MM.1S (cell line): ENCODE measurements around the gene RYR2.

Experiments used
- DNase-seq: peaks from one replicate; pipeline ENCODE4 v3.0.0-alpha.2; 2015
- H2AFZ ChIP-seq: fragments of 300-600 bp; sonication (generic); 2 replicates; pipeline ENCODE4 v1.6.0; 2016; ENCODE audit warnings: antibody characterized with exemption, low read length
- H3F3A ChIP-seq: fragments of 300-600 bp; sonication (generic); 2 replicates; pipeline ENCODE4 v1.6.1; 2016; ENCODE audit warnings: mild to moderate bottlenecking, antibody characterized with exemption, low read length, moderate library complexity, mixed read lengths; ENCODE audit not compliant: insufficient read depth
- H3K27ac ChIP-seq: fragments of 300-600 bp; sonication (generic); 2 replicates; pipeline ENCODE4 v1.5.1; 2016; ENCODE audit warnings: mild to moderate bottlenecking, low read length
- H3K27me3 ChIP-seq: fragments of 300-600 bp; sonication (generic); replicated peaks from 2 replicates; pipeline ENCODE4 v1.6.0; 2016; ENCODE audit warnings: low read length; ENCODE audit not compliant: insufficient read depth
- H3K36me3 ChIP-seq: fragments of 300-600 bp; sonication (generic); replicated peaks from 2 replicates; pipeline ENCODE4 v1.6.1; 2016; ENCODE audit warnings: mild to moderate bottlenecking, low read length, mixed read lengths; ENCODE audit not compliant: insufficient read depth
- H3K4me1 ChIP-seq: fragments of 300-600 bp; sonication (generic); 2 replicates; pipeline ENCODE4 v1.6.1; 2016; ENCODE audit warnings: low read length, mixed read lengths
- H3K4me2 ChIP-seq: fragments of 300-600 bp; sonication (generic); 2 replicates; pipeline ENCODE4 v1.6.0; 2016; ENCODE audit warnings: low read depth, low read length
- H3K4me3 ChIP-seq: fragments of 300-600 bp; sonication (generic); 2 replicates; pipeline ENCODE4 v1.5.1; 2016; ENCODE audit warnings: low read length, mixed read lengths
- H3K79me2 ChIP-seq: fragments of 300-600 bp; sonication (generic); 2 replicates; pipeline ENCODE4 v1.6.1; 2016; ENCODE audit warnings: mixed run types, low read length, mixed read lengths
- H3K9ac ChIP-seq: fragments of 300-600 bp; sonication (generic); 2 replicates; pipeline ENCODE4 v1.6.1; 2016; ENCODE audit warnings: low read length, mixed read lengths
- H3K9me2 ChIP-seq: fragments of 300-600 bp; sonication (generic); replicated peaks from 2 replicates; pipeline ENCODE4 v1.6.1; 2016; ENCODE audit warnings: mild to moderate bottlenecking, low read length, mixed read lengths; ENCODE audit not compliant: insufficient read depth
- H3K9me3 ChIP-seq: fragments of 300-600 bp; sonication (generic); replicated peaks from 2 replicates; pipeline ENCODE4 v1.6.1; 2016; ENCODE audit warnings: mild to moderate bottlenecking, low read length, mixed read lengths; ENCODE audit not compliant: insufficient read depth
- H4K20me1 ChIP-seq: fragments of 300-600 bp; sonication (generic); 2 replicates; pipeline ENCODE4 v1.6.1; 2016; ENCODE audit warnings: mild to moderate bottlenecking, low read length, moderate library complexity, mixed read lengths; ENCODE audit not compliant: insufficient read depth
- EZH2 ChIP-seq: fragments of 300-600 bp; sonication (generic); optimal IDR thresholded peaks from 2 replicates; pipeline ENCODE3; 2017; ENCODE audit warnings: low read depth, mild to moderate bottlenecking, antibody characterized with exemption, low read length, mixed read lengths
- EZH2phosphoT487 ChIP-seq: fragments of 300-600 bp; sonication (generic); IDR thresholded peaks from 2 replicates; pipeline ENCODE4 v1.6.1; 2018; ENCODE audit warnings: antibody characterized with exemption, low read length
- TF ChIP-seq, protein P1 (sequence below): fragments of 300-600 bp; sonication (generic); IDR thresholded peaks from 2 replicates; pipeline ENCODE4 v1.5.1; 2016; ENCODE audit warnings: antibody characterized with exemption, low read length, mixed read lengths

Gene RYR2

DNA sequence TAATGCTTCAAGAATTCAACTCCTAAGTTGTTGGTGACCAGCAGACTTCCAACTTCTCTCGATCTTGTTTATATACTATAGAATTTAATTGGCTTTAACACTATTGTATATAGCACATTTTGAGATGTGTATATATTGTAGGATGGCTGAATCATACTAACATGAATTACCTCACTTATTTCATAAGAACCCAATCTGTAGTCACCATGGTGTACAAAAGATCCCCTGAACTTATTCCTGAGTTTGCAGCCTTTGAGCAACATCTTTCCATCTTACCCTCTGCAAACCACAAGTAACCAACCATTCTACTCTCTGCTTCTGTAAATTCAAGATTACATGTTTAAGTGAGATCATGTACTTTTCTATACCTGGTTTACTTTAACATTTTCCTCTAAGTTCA is 836.4 kb downstream of the RYR2 start:
- H4K20me1 ChIP-seq, result no peaks in the 10 kb centered on the region
- H3F3A ChIP-seq, result no peaks in the 10 kb centered on the region
- no peaks in the 10 kb centered on the region for H3K36me3 ChIP-seq
- no peak overlapping the region for H3K9ac ChIP-seq
- H3K9me2 ChIP-seq, result no peaks in the 10 kb centered on the region
- H3K4me3 ChIP-seq, result no peak overlapping the region
- no peak overlapping the region for H2AFZ ChIP-seq
- no peak overlapping the region for H3K27ac ChIP-seq
- no peak for DNase-seq
- H3K4me1 ChIP-seq, result no peaks in the 10 kb centered on the region
- TF ChIP-seq EZH2phosphoT487 (no peak), EZH2 (no peak)
- TF ChIP-seq, protein P1, sequence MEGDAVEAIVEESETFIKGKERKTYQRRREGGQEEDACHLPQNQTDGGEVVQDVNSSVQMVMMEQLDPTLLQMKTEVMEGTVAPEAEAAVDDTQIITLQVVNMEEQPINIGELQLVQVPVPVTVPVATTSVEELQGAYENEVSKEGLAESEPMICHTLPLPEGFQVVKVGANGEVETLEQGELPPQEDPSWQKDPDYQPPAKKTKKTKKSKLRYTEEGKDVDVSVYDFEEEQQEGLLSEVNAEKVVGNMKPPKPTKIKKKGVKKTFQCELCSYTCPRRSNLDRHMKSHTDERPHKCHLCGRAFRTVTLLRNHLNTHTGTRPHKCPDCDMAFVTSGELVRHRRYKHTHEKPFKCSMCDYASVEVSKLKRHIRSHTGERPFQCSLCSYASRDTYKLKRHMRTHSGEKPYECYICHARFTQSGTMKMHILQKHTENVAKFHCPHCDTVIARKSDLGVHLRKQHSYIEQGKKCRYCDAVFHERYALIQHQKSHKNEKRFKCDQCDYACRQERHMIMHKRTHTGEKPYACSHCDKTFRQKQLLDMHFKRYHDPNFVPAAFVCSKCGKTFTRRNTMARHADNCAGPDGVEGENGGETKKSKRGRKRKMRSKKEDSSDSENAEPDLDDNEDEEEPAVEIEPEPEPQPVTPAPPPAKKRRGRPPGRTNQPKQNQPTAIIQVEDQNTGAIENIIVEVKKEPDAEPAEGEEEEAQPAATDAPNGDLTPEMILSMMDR, result no peak
- H3K79me2 ChIP-seq, result no peaks in the 10 kb centered on the region
- H3K27me3 ChIP-seq, result no peaks in the 10 kb centered on the region
- no peak overlapping the region for H3K4me2 ChIP-seq
- no peaks in the 10 kb centered on the region for H3K9me3 ChIP-seq

DNA sequence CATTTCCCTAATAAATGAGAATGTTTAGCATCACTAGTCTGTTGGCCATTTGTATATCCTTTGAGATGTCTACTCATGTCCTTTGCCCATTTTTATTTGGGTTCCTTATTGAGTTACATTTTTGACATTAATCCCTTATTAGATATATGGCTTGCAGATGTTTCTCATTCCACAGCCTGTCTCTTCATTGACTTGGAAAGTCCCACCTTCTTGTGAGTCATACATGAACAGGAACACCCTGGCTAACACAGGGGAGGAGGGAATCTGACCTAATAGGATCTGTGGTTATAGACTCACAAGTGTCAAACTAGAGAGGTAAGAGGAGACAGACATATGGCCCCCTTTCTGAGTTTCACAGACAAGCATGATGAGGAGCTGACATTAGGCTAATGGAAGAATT is 837.2 kb downstream of the RYR2 start:
- Histone ChIP-seq H4K20me1 (no peaks in the 10 kb centered on the region), H3K27me3 (no peaks in the 10 kb centered on the region), H2AFZ (no peak overlapping the region), H3K9me3 (no peaks in the 10 kb centered on the region), H3K4me1 (no peaks in the 10 kb centered on the region), H3K36me3 (no peaks in the 10 kb centered on the region), H3K9me2 (no peaks in the 10 kb centered on the region), H3K79me2 (no peaks in the 10 kb centered on the region), H3K4me3 (no peak overlapping the region), H3K9ac (no peak overlapping the region), H3F3A (no peaks in the 10 kb centered on the region), H3K4me2 (no peak overlapping the region), H3K27ac (no peak overlapping the region)
- TF ChIP-seq EZH2, result no peak
- TF ChIP-seq, protein P1, result no peak
- TF ChIP-seq EZH2phosphoT487, result no peak
- no peak for DNase-seq
